HCT116 (cell line): Measurements from ENCODE around the gene PARP8. TPM values are rescaled to one million over a fixed set of nuclear protein-coding genes. Genes with fewer than 3 reads are reported as not detected.

ENCODE experiments used
- ATAC-seq: fragments of 200-7000 bp; cut with Tn5 transposase; 2 replicates; pipeline ENCODE4 v1.9.1; 2020; ENCODE audit warnings: mild to moderate bottlenecking, moderate library complexity
- BruUV-seq: library from RNA; stranded (reverse); fragments of 400-500 nt; replicated peaks from 2 replicates; lab custom pipeline; 2021; lab: Mats Ljungman, UMichigan
- CTCF ChIA-PET: fragments of 300-600 bp; sonication (Branson Sonifier 250); formaldehyde crosslinking; loops from one replicate; lab custom pipeline; 2021; ENCODE audit warnings: antibody characterized with exemption; lab: Charles Lee
- POLR2A ChIA-PET: fragments of 300-600, 350-600 bp; sonication (Branson Sonifier 250); formaldehyde crosslinking; loops from one replicate; lab custom pipeline; 2021; ENCODE audit warnings: antibody characterized with exemption; lab: Charles Lee
- RAD21 ChIA-PET, 2 experiments: fragments of 300-600 bp; sonication (Branson Sonifier 250); formaldehyde crosslinking; loops; one replicate each; lab custom pipeline; 2023; ENCODE audit warnings: low total read pairs in 2 of 2; ENCODE audit not compliant: uncharacterized antibody in 2 of 2, unreplicated experiment in 2 of 2, low non-redundant PET in 1 of 2; lab: Charles Lee
- DNase-seq: peaks from one replicate; pipeline ENCODE4 v3.0.0-alpha.2; 2010; ENCODE audit warnings: low read depth, low spot score
- H2AFZ ChIP-seq: fragments of 200-600 bp; shearing (Covaris generic), sonication (generic); 2 replicates; pipeline ENCODE4 v1.6.1; 2017; ENCODE audit warnings: low read depth, mixed run types, mixed read lengths, antibody characterized with exemption, low read length; ENCODE audit not compliant: poor library complexity, severe bottlenecking
- H3K27ac ChIP-seq: 2 replicates; pipeline ENCODE4 v1.5.1; 2012; ENCODE audit warnings: low read depth, low read length
- H3K27me3 ChIP-seq: fragments of 200-600 bp; sonication (generic); 2 replicates; pipeline ENCODE4 v1.6.1; 2016; ENCODE audit warnings: mixed run types, low read length, mixed read lengths; ENCODE audit not compliant: insufficient read depth
- H3K36me3 ChIP-seq, 2 experiments: fragments of 200-500 bp in 1 of 2; fragments of 200-600 bp in 1 of 2; sonication (Bioruptor generic) in 1 of 2; sonication (generic) in 1 of 2; 2 replicates each; pipeline versions ENCODE4 v1.5.1 to v1.6.1; 2014 to 2016; ENCODE audit warnings: low read length in 2 of 2, inconsistent platforms in 1 of 2, mixed read lengths in 1 of 2, mixed run types in 1 of 2; ENCODE audit not compliant: insufficient read depth in 2 of 2, control insufficient read depth in 1 of 2
- H3K4me1 ChIP-seq, 2 experiments: fragments of 200-600 bp in 1 of 2; sonication (generic) in 1 of 2; 2 replicates each; pipeline versions ENCODE4 v1.5.1 to v1.6.1; 2012 to 2017; ENCODE audit warnings: low read length in 2 of 2, inconsistent platforms in 1 of 2, mild to moderate bottlenecking in 1 of 2, mixed read lengths in 1 of 2, mixed run types in 1 of 2, moderate library complexity in 1 of 2; ENCODE audit not compliant: insufficient read depth in 2 of 2, control insufficient read depth in 1 of 2
- H3K4me2 ChIP-seq: fragments of 200-600 bp; sonication (generic); 2 replicates; pipeline ENCODE4 v1.6.1; 2017; ENCODE audit warnings: mixed run types, low read length, mixed read lengths
- H3K4me3 ChIP-seq, 2 experiments: fragments of 200-600 bp in 1 of 2; sonication (generic) in 1 of 2; replicated peaks in 1 of 2; 2 replicates each; pipeline ENCODE4 v1.5.1; 2011 to 2016; ENCODE audit warnings: low read length in 2 of 2, control low read depth in 1 of 2, low read depth in 1 of 2, mild to moderate bottlenecking in 1 of 2, mixed read lengths in 1 of 2, mixed run types in 1 of 2
- H3K79me2 ChIP-seq: fragments of 200-600 bp; sonication (generic); 2 replicates; pipeline ENCODE4 v1.6.1; 2017; ENCODE audit warnings: mild to moderate bottlenecking, mixed run types, low read length, moderate library complexity, mixed read lengths; ENCODE audit not compliant: insufficient read depth
- H3K9ac ChIP-seq: fragments of 200-600 bp; sonication (generic); 2 replicates; pipeline ENCODE4 v1.6.1; 2016; ENCODE audit warnings: low read length, mixed read lengths
- H3K9me2 ChIP-seq: fragments of 200-600 bp; sonication (generic), shearing (Covaris generic); 2 replicates; pipeline ENCODE4 v1.6.1; 2017; ENCODE audit warnings: mixed run types, mild to moderate bottlenecking, moderate library complexity; ENCODE audit not compliant: insufficient read depth
- H3K9me3 ChIP-seq, 2 experiments: fragments of 200-500 bp in 1 of 2; fragments of 200-600 bp in 1 of 2; sonication (Bioruptor generic) in 1 of 2; sonication (generic) in 1 of 2; 2 replicates each; pipeline ENCODE4 v1.6.1; 2014 to 2017; ENCODE audit warnings: low read length in 2 of 2, mixed read lengths in 2 of 2, inconsistent platforms in 1 of 2, low read depth in 1 of 2, mild to moderate bottlenecking in 1 of 2, mixed run types in 1 of 2, moderate library complexity in 1 of 2; ENCODE audit not compliant: control insufficient read depth in 1 of 2, insufficient read depth in 1 of 2
- H4K20me1 ChIP-seq: fragments of 200-600 bp; sonication (generic), shearing (Covaris generic); 2 replicates; pipeline ENCODE4 v1.6.1; 2017; ENCODE audit warnings: mixed run types, mild to moderate bottlenecking, moderate library complexity; ENCODE audit not compliant: insufficient read depth
- CBX3 ChIP-seq: IDR thresholded peaks from 2 replicates; pipeline ENCODE4 v1.6.1; 2012; ENCODE audit warnings: low read depth
- CEBPB ChIP-seq: IDR thresholded peaks from 2 replicates; pipeline ENCODE4 v1.6.1; 2012; ENCODE audit warnings: low read depth
- EGR1 ChIP-seq: IDR thresholded peaks from 2 replicates; pipeline ENCODE4 v1.6.1; 2012; ENCODE audit warnings: low read depth
- ELF1 ChIP-seq: IDR thresholded peaks from 2 replicates; pipeline ENCODE4 v1.6.1; 2012; ENCODE audit warnings: low read depth, borderline replicate concordance
- EZH2 ChIP-seq: fragments of 200-600 bp; sonication (generic); IDR thresholded peaks from 2 replicates; pipeline ENCODE4 v1.6.1; 2017; ENCODE audit warnings: antibody characterized with exemption, mixed run types
- EZH2phosphoT487 ChIP-seq: fragments of 200-600 bp; IDR thresholded peaks from 2 replicates; pipeline ENCODE4 v1.6.1; 2018; ENCODE audit warnings: antibody characterized with exemption, borderline replicate concordance
- FOSL1 ChIP-seq: IDR thresholded peaks from 2 replicates; pipeline ENCODE4 v1.6.1; 2012; ENCODE audit warnings: low read depth
- JUND ChIP-seq: IDR thresholded peaks from 2 replicates; pipeline ENCODE4 v1.6.1; 2012
- POLR2A ChIP-seq: IDR thresholded peaks from 2 replicates; pipeline ENCODE4 v1.7.0; 2011; ENCODE audit warnings: borderline replicate concordance; ENCODE audit not compliant: insufficient read depth, insufficient read length; ENCODE audit errors: extremely low read depth
- POLR2AphosphoS5 ChIP-seq: IDR thresholded peaks from 2 replicates; pipeline ENCODE4 v1.6.1; 2011; ENCODE audit warnings: mild to moderate bottlenecking, low read depth, low read length, moderate library complexity
- RAD21 ChIP-seq: IDR thresholded peaks from 2 replicates; pipeline ENCODE4 v1.6.1; 2012; ENCODE audit warnings: low read depth, mild to moderate bottlenecking
- SIN3A ChIP-seq: IDR thresholded peaks from 2 replicates; pipeline ENCODE4 v1.6.1; 2012; ENCODE audit warnings: low read depth
- SP1 ChIP-seq: IDR thresholded peaks from 2 replicates; pipeline ENCODE4 v1.6.1; 2012; ENCODE audit warnings: low read depth
- SRF ChIP-seq: IDR thresholded peaks from 2 replicates; pipeline ENCODE4 v1.6.1; 2012; ENCODE audit warnings: low read depth
- YY1 ChIP-seq: IDR thresholded peaks from 2 replicates; pipeline ENCODE4 v1.6.1; 2011; ENCODE audit warnings: low read length, low read depth, moderate library complexity, mild to moderate bottlenecking; ENCODE audit not compliant: insufficient replicate concordance; ENCODE audit errors: extremely low read depth
- ZNF274 ChIP-seq: fragments of 200-500 bp; sonication (Bioruptor generic); IDR thresholded peaks from 2 replicates; pipeline ENCODE4 v1.6.1; 2014; ENCODE audit warnings: mild to moderate bottlenecking, low read depth, low read length, inconsistent platforms
- intact Hi-C: fragments of 100-400 bp; cut with micrococcal nuclease; formaldehyde crosslinking; loops from 2 replicates; pipeline ENCODE4 v1.10.0; 2022
- total RNA-seq: library from RNA; stranded (reverse); gene quantifications from one replicate; pipeline ENCODE4 v1.2.1, GENCODE V29; 2021; ENCODE audit not compliant: unreplicated experiment
- TF ChIP-seq, protein P1 (sequence below): IDR thresholded peaks from 2 replicates; pipeline ENCODE4 v1.6.1; 2011; ENCODE audit warnings: mild to moderate bottlenecking, low read length, moderate library complexity; ENCODE audit not compliant: insufficient replicate concordance; ENCODE audit errors: extremely low read depth
- TF ChIP-seq, protein P2 (sequence below), 3 experiments: fragments of 200-600 bp in 1 of 3; sonication (generic) in 1 of 3; IDR thresholded peaks in 2 of 3; conservative IDR thresholded peaks in 1 of 3; 2 replicates each; pipeline ENCODE4 v1.5.1; 2012 to 2017; ENCODE audit warnings: low read depth in 2 of 3, low read length in 2 of 3, antibody characterized with exemption in 1 of 3, borderline replicate concordance in 1 of 3, control low read depth in 1 of 3, mild to moderate bottlenecking in 1 of 3, mixed read lengths in 1 of 3, mixed run types in 1 of 3, moderate library complexity in 1 of 3; ENCODE audit not compliant: insufficient read depth in 1 of 3
- TF ChIP-seq, protein P3 (sequence below): IDR thresholded peaks from 2 replicates; pipeline ENCODE4 v1.6.1; 2012
- TF ChIP-seq, protein P4 (sequence below): IDR thresholded peaks from 2 replicates; pipeline ENCODE4 v1.6.1; 2012; ENCODE audit warnings: low read depth

PARP8 gene
- total RNA-seq, 1 experiment from 2014 or later: 19.0 TPM

DNA sequence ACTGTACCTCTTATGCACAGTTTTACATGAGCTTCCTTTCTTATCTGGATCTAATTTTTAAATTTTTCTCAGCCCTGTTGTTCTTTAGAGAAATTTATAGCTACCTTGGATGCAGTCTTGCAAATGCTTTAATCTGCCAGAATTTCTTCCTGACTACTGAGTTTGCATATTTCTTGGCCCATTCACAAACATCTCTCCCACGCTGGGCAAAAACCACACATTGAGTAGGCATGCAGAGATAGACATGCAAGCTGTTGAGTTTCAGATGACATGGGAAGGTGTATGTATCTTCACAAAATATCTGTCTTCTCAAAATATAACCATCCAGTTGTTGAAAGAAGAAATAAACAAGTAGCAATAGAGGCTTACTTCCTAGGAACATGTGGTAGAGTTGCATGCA lies 101.2 kb downstream of the PARP8 start:
- Histone ChIP-seq H3K4me1 (no peaks in the 10 kb centered on the region), H4K20me1 (no peaks in the 10 kb centered on the region; the same call in 1 of the 2 replicates), H3K27me3 (no peaks in the 10 kb centered on the region), H3K9me3 (no peaks in the 10 kb centered on the region), H3K4me2 (no peak overlapping the region), H3K9ac (no peak overlapping the region), H3K27ac (no peak overlapping the region), H3K79me2 (no peaks in the 10 kb centered on the region), H3K4me3 (no peak overlapping the region), H3K36me3 (no peaks in the 10 kb centered on the region), H2AFZ (no peak overlapping the region), H3K9me2 (no peaks in the 10 kb centered on the region)
- BruUV-seq: no TSS peak
- CTCF ChIA-PET: no interaction called here
- intact Hi-C loops: no loop called here
- POLR2A ChIA-PET: no interaction called here
- ATAC-seq: no peak
- RAD21 ChIA-PET: no interaction called here
- TF ChIP-seq ZNF274: no peak
- TF ChIP-seq FOSL1: no peak
- TF ChIP-seq SIN3A: no peak
- TF ChIP-seq SRF: no peak
- TF ChIP-seq, protein P1, sequence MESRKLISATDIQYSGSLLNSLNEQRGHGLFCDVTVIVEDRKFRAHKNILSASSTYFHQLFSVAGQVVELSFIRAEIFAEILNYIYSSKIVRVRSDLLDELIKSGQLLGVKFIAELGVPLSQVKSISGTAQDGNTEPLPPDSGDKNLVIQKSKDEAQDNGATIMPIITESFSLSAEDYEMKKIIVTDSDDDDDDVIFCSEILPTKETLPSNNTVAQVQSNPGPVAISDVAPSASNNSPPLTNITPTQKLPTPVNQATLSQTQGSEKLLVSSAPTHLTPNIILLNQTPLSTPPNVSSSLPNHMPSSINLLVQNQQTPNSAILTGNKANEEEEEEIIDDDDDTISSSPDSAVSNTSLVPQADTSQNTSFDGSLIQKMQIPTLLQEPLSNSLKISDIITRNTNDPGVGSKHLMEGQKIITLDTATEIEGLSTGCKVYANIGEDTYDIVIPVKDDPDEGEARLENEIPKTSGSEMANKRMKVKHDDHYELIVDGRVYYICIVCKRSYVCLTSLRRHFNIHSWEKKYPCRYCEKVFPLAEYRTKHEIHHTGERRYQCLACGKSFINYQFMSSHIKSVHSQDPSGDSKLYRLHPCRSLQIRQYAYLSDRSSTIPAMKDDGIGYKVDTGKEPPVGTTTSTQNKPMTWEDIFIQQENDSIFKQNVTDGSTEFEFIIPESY: no peak
- no peak for TF ChIP-seq SP1
- TF ChIP-seq EZH2phosphoT487: no peak
- TF ChIP-seq POLR2A: no peak
- TF ChIP-seq EZH2: no peak
- TF ChIP-seq POLR2AphosphoS5: no peak
- no peak for TF ChIP-seq CEBPB
- no peak for TF ChIP-seq YY1
- TF ChIP-seq, protein P2, sequence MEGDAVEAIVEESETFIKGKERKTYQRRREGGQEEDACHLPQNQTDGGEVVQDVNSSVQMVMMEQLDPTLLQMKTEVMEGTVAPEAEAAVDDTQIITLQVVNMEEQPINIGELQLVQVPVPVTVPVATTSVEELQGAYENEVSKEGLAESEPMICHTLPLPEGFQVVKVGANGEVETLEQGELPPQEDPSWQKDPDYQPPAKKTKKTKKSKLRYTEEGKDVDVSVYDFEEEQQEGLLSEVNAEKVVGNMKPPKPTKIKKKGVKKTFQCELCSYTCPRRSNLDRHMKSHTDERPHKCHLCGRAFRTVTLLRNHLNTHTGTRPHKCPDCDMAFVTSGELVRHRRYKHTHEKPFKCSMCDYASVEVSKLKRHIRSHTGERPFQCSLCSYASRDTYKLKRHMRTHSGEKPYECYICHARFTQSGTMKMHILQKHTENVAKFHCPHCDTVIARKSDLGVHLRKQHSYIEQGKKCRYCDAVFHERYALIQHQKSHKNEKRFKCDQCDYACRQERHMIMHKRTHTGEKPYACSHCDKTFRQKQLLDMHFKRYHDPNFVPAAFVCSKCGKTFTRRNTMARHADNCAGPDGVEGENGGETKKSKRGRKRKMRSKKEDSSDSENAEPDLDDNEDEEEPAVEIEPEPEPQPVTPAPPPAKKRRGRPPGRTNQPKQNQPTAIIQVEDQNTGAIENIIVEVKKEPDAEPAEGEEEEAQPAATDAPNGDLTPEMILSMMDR (IDR thresholded peaks at IDR 0.05 in 2 of 3, conservative IDR thresholded peaks at IDR 0.05 in 1 of 3; ENCODE audit: borderline replicate concordance in 1 of 3, insufficient read depth in 1 of 3, low read depth in 2 of 3, low read length in 2 of 3): no peak
- TF ChIP-seq CBX3: no peak
- no peak for TF ChIP-seq ELF1
- TF ChIP-seq EGR1: no peak
- TF ChIP-seq, protein P3, sequence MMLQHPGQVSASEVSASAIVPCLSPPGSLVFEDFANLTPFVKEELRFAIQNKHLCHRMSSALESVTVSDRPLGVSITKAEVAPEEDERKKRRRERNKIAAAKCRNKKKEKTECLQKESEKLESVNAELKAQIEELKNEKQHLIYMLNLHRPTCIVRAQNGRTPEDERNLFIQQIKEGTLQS: no peak
- TF ChIP-seq, protein P4, sequence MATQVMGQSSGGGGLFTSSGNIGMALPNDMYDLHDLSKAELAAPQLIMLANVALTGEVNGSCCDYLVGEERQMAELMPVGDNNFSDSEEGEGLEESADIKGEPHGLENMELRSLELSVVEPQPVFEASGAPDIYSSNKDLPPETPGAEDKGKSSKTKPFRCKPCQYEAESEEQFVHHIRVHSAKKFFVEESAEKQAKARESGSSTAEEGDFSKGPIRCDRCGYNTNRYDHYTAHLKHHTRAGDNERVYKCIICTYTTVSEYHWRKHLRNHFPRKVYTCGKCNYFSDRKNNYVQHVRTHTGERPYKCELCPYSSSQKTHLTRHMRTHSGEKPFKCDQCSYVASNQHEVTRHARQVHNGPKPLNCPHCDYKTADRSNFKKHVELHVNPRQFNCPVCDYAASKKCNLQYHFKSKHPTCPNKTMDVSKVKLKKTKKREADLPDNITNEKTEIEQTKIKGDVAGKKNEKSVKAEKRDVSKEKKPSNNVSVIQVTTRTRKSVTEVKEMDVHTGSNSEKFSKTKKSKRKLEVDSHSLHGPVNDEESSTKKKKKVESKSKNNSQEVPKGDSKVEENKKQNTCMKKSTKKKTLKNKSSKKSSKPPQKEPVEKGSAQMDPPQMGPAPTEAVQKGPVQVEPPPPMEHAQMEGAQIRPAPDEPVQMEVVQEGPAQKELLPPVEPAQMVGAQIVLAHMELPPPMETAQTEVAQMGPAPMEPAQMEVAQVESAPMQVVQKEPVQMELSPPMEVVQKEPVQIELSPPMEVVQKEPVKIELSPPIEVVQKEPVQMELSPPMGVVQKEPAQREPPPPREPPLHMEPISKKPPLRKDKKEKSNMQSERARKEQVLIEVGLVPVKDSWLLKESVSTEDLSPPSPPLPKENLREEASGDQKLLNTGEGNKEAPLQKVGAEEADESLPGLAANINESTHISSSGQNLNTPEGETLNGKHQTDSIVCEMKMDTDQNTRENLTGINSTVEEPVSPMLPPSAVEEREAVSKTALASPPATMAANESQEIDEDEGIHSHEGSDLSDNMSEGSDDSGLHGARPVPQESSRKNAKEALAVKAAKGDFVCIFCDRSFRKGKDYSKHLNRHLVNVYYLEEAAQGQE: no peak
- TF ChIP-seq RAD21: no peak
- TF ChIP-seq JUND: no peak
- no peak for DNase-seq
